Measurements from ENCODE around the gene SBSN. TPM values are rescaled to one million over a fixed set of nuclear protein-coding genes. Genes with fewer than 3 reads are reported as not detected.

Gene SBSN
- total RNA-seq = not detected

DNA sequence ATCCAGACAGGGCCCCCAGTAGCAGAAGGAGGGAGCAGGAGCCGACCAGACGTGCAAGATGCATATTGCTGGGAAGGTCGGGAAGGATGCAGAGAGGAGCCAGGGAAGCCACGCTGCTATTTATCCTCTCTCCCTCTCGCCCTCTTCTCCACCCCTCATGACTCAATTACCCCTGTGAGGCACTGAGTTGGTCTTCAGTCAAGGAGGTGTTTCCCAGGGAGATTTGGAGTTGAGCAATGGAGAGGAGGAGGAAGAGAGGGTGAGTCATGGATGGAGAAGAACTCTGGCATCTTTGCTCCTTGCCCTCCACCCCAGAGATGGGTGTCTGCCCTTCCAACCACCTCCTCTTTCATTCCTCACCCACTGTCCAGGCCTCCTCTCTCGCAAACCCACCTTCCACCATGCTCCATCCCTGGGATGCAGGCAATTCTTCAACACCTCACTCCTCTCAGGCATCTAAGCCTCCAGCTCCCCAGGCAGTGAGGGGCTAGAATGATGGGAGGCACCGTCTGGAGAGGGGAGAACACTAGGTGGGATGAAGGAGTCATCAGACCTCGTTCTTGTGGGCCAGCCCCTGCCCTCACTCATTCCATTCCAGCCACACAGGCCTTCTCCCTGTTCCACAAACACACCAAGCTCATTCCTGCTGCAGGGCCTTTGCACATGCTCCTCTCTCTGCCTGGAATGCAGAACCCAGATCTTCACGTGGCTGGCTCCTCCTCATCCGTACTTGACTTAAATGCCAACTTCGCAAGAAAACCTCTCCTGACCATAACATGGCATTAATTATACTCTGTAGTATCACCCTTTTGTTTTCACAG lies at the start of gene SBSN:
Gene SBSN, minus strand, starts transcription at position 94 of the 821 bp plus-strand sequence. Its CDS starts 30 bp downstream, at position 64.
- peaks cover 0 to 55% of the 10 kb centered on the region in 2 donors for H3K27me3 ChIP-seq
- no peaks in the 10 kb centered on the region for H3K4me1 ChIP-seq
- H3K36me3 ChIP-seq = no peaks in the 10 kb centered on the region
- DNase-seq (ENCODE audit: low spot score in 2 of 2) = no peak
- intact Hi-C loops (cut with DNase I; ENCODE audit: low total_unique reads) = no loop called here
- no peak within 1 kb of the TSS for H3K27ac ChIP-seq
- TF ChIP-seq POLR2A (IDR thresholded peaks at IDR 0.05) = no peak
- TF ChIP-seq POLR2AphosphoS5 (IDR thresholded peaks at IDR 0.05) = no peak
- TF ChIP-seq, protein P1, sequence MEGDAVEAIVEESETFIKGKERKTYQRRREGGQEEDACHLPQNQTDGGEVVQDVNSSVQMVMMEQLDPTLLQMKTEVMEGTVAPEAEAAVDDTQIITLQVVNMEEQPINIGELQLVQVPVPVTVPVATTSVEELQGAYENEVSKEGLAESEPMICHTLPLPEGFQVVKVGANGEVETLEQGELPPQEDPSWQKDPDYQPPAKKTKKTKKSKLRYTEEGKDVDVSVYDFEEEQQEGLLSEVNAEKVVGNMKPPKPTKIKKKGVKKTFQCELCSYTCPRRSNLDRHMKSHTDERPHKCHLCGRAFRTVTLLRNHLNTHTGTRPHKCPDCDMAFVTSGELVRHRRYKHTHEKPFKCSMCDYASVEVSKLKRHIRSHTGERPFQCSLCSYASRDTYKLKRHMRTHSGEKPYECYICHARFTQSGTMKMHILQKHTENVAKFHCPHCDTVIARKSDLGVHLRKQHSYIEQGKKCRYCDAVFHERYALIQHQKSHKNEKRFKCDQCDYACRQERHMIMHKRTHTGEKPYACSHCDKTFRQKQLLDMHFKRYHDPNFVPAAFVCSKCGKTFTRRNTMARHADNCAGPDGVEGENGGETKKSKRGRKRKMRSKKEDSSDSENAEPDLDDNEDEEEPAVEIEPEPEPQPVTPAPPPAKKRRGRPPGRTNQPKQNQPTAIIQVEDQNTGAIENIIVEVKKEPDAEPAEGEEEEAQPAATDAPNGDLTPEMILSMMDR (IDR thresholded peaks at IDR 0.05) = no peak
- H3K4me3 ChIP-seq = no peak within 1 kb of the TSS
- H3K9me3 ChIP-seq = no peaks in the 10 kb centered on the region

- Histone ChIP-seq H3K27me3 (no peaks in the 10 kb centered on the region), H3K9me3 (peaks cover 10 to 12% of the 10 kb centered on the region in 2 donors), H3K4me1 (no peaks in the 10 kb centered on the region), H3K36me3 (no peaks in the 10 kb centered on the region), H3K27ac (no peak overlapping the region), H3K4me3 (no peak overlapping the region)
- intact Hi-C loops (cut with DNase I; ENCODE audit: low total_unique reads) = no loop called here
- no peak for TF ChIP-seq POLR2A (IDR thresholded peaks at IDR 0.05)
- TF ChIP-seq POLR2AphosphoS5 (IDR thresholded peaks at IDR 0.05) = no peak
- TF ChIP-seq, protein P1 (IDR thresholded peaks at IDR 0.05) = no peak
- DNase-seq (ENCODE audit: low spot score in 2 of 2) = no peak
Measured at GRCh38 chr19:35571406-35571965, 43.4 kb upstream of the SBSN start.

- no peaks in the 10 kb centered on the region for H3K4me1 ChIP-seq
- no peak for DNase-seq (ENCODE audit: low spot score in 2 of 2)
Measured at GRCh38 chr19:35569281-35569781, 41.2 kb upstream of the SBSN start.

GRCh38 chr19:35566738-35567137 lies 38.6 kb upstream of the SBSN start:
- DNase-seq (ENCODE audit: low spot score in 2 of 2) = no peak
- Histone ChIP-seq H3K36me3 (no peaks in the 10 kb centered on the region), H3K4me3 (no peak overlapping the region), H3K27ac (no peak overlapping the region), H3K9me3 (no peaks in the 10 kb centered on the region), H3K27me3 (peaks cover 0 to 9% of the 10 kb centered on the region in 2 donors), H3K4me1 (no peaks in the 10 kb centered on the region)
- intact Hi-C loops (cut with DNase I; ENCODE audit: low total_unique reads) = no loop called here
- TF ChIP-seq, protein P1 (IDR thresholded peaks at IDR 0.05) = no peak
- TF ChIP-seq POLR2AphosphoS5 (IDR thresholded peaks at IDR 0.05) (no peak), POLR2A (IDR thresholded peaks at IDR 0.05) (no peak)

More at GRCh38 chr19:35569281-35569781, 41.2 kb upstream of the SBSN start:
- H3K9me3 ChIP-seq = no peaks in the 10 kb centered on the region
- no peak overlapping the region for H3K27ac ChIP-seq
- intact Hi-C loops (cut with DNase I; ENCODE audit: low total_unique reads) = no loop called here
- no peaks in the 10 kb centered on the region for H3K36me3 ChIP-seq
- H3K4me3 ChIP-seq = no peak overlapping the region
- TF ChIP-seq, protein P1 (IDR thresholded peaks at IDR 0.05) = no peak
- TF ChIP-seq POLR2A (IDR thresholded peaks at IDR 0.05) (no peak), POLR2AphosphoS5 (IDR thresholded peaks at IDR 0.05) (no peak)
- H3K27me3 ChIP-seq = peaks cover 0 to 3% of the 10 kb centered on the region in 2 donors
